H54 (cell line): ENCODE data around the gene SHMT2.

Experiments
- DNase-seq: peaks from one replicate; pipeline ENCODE4 v3.0.0; 2011; ENCODE audit warnings: low spot score, mixed read lengths; ENCODE audit not compliant: insufficient read length
- FAIRE-seq: peaks from 3 replicates; lab custom pipeline; 2011; peaks lifted over from hg19 to GRCh38; lab: Jason Lieb, UNC
- POLR2A ChIP-seq: IDR thresholded peaks from 2 replicates; pipeline ENCODE4 v1.6.1; 2011; ENCODE audit warnings: low read depth, mild to moderate bottlenecking, low read length

SHMT2 gene

DNA sequence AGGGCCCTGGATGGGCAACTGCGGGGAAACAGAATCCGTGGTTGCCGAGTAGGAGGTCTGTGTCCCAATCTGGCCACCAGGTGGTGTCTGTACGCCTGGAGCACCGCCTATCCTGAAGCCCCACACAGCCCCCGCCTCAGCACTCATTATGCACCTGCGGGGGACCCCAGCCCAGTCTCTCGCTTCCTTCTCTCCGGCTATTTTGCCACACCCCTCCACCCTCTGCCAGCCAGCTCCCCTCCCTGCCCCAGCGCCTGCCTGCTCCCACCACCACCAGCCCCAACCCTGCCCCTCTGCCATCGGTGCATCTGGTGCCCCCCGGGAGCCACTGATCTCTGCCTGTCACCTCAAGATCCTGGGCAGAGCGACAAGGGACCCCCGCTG is 15.1 kb upstream of the SHMT2 start:
- TF ChIP-seq POLR2A: no peak
- FAIRE-seq (no peak), DNase-seq (peak; percentile 77)

DNA sequence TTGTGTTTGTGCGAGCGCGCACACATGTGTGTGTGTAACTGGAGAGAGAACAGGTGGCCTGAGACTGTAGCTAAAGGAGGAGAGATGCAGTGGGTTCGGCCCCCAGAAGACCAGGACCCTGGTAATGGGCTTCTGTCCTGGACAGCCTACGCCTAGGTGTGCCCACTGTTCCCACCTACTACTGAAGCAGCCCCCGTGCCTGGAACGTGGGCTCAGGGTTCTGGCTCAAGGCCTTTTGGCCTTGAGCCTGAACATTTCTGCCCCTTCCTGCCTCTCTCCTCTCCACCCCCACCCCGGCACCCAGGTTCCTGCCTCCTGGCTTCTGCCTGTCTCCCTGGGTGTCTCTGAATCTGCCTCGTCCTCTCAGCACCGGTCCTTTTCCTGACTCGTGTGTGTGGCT is 14.4 kb upstream of the SHMT2 start:
- FAIRE-seq: no peak
- no peak for DNase-seq
- no peak for TF ChIP-seq POLR2A

DNA sequence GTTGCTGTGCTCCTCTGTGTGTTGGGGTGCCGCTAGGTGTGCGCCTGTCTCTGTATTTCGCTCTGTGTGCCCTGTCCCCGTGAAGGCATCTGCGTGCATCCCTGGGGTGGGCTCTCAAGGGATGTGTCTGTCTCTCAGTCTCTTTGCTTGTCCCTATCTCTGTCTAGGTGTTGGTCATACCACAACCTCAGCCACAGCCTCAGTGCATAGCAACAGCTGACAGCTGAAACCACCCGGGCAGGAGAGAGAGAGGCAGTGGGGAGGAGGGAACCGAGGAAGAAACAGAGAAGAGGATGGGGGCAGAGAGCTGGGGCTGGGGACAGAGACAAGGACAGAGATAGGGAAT is 13.9 kb upstream of the SHMT2 start:
- no peak for TF ChIP-seq POLR2A
- FAIRE-seq (no peak), DNase-seq (peak; percentile 68)

DNA sequence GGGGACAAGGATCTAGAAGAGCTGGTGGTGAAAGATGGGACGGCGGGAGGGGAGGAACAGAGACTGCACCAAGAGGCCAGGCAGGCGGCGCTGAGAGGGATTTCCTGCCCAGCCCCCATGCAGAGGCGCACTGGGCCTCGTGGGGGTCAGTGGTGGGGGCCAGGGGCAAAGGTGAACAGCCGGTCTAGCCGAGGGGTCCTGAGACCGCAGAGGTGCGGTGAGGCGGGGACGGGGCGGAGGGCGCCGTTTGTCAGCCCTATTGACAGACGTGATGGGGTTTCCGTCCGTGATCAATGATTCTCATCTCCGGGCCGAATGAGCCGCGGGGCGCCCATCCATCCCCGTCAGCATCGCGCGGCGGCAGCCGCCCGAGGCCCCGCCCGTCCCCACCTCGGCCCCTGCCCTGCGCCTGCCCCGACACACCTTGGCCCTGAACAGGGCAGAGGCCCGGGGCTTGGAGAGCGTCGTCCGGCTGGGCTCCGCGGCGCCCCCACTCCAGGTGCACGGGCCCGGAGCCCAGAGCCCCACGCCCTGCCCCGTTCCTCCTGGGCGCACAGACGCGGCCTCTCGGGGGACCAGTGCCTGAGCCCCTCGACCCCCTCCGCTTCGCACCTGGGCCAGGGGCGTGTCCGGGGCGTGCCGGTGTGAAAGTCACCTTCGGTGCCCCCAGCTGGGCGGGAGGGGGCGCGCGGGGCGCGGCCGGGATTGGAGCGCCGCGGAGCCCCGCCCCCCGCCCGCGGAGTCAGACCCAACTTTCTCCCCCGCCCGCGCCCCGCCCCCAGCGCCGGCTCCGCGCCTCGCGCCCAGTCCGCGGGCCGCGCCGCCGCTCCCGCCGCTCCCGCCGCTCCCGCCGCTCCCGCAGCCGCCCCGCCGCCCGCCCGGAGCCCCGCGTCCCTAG is 13.2 kb upstream of the SHMT2 start, which contains the start of gene NXPH4:
Gene NXPH4 (plus strand): TSS at position 781 of the 898 bp plus-strand sequence. CDS start 176 bp downstream, outside the sequence.
- TF ChIP-seq POLR2A: no peak
- FAIRE-seq (no peak), DNase-seq (peak; percentile 68)

DNA sequence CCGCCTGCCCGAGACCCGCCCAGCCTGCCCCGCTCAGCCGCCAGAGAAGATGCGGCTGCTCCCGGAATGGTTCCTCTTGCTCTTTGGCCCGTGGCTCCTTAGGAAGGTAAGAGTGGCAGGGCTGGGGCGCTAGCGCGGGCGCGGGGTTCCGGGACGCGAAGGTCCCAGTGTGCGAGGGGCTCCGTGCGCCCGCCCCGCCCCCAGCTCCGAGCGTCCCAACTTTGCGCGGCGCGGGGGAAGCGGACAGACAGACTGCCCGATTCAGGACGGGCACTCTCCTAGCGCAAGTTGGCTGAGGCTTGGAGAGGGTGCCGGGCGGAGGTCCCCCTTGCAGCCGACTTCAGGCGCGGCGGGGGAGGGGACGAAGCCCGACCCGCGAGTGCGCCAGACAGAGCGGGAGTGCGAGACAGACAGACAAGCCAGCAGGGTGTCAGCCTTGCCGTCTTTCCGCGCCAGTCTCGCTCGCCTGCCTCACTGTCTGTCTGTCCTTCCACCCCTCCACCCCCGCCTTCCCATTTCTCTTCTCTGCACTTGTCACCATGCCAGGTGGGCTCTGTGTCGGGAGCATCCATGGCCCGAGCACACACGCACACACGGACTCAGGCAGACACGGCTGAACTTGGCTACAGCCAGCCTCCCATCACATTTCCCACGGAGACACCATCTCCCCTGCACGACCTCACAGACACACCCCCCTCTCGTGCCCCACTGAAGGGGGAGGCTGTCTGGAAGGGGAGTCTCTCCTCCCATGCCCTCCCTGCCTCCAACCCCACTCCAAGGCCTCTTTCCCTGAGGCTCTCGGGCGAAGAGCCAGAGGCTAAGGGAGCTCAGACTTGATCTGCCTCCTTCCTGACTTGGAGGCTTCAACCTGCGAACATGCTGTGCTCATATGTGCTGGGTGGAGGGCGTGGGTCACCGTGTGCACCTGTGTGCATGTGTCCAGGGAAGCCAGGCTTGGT is 12.3 kb upstream of the SHMT2 start:
- no peak for TF ChIP-seq POLR2A
- DNase-seq: no peak
- FAIRE-seq: no peak

DNA sequence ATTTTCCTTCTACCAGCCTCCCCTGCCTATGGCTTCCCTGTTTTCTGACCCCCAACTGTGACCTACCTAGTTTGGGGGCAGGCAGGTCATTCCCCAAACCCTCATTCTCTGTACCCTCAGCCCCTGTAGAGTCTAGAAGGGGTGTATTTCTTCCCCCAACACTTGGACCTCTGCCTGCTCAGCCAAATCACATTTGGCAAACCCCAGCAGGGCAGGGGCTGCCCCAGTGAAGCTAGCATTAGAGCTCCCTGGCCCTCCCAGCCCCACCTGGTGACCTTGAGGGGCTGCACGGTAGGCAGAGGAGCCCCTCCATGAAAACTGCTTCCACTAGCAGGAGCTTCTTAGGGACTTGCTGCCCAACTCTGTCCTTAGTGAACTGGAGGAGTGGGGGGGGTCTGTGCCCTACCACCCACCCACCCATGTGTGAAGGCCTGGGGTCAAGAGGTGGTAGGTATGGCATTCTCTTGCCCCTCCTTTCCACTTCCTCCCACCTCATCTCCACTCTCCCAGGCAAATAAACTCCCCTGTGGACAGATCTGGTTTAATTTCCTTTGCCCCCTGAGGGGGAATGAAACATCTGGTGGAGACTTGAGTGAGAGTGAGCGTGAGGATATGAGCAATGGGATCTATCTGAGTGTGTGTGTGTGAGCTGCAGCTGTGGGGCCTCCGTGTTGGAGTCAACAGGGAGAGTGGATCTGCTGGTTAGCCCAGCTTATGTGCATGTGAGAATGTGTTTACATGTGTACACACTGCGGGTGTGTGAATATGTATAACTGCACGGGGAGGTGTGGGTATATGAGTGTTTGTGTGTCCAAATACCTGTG is 11.3 kb upstream of the SHMT2 start:
- FAIRE-seq (no peak), DNase-seq (no peak)
- no peak for TF ChIP-seq POLR2A

DNA sequence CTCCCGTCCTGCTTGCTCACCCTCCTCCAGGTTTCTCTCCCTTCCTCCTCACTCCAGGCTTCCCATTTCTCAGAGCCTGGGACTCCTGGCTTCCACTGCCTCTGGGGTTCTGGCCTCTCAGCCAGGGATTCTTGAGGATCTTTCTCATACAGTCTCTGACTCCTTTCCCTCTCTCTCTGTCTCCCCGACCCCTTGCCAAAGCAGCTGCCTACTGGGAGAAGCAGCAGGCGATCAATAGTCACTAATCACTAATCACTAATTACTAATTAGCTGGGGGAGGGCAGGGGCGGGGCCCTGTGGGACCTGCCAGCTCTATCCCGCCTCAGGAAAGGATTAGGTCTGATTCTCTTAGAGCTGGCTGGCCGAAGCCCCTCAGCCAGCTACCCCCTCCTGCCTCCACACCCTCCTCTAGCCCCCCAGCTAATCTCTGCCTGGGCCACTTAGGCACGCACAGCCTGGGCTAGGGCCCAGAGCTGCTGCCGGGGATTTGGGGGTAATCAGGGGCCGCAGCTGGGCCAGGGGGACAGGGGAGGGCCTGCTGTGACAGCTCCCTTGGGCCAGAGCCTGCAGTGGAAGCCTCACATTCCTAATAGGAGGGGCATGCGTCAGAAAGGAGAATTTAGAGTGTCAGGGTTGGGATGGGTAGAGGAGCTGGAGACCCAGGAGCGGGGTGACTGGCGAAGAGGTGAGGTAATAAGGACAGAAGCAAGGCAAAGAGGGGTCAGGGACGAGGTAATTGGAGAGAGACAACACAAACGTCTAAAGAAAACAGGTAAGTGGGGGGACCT is 10.1 kb upstream of the SHMT2 start:
- FAIRE-seq (no peak), DNase-seq (no peak)
- TF ChIP-seq POLR2A: no peak

DNA sequence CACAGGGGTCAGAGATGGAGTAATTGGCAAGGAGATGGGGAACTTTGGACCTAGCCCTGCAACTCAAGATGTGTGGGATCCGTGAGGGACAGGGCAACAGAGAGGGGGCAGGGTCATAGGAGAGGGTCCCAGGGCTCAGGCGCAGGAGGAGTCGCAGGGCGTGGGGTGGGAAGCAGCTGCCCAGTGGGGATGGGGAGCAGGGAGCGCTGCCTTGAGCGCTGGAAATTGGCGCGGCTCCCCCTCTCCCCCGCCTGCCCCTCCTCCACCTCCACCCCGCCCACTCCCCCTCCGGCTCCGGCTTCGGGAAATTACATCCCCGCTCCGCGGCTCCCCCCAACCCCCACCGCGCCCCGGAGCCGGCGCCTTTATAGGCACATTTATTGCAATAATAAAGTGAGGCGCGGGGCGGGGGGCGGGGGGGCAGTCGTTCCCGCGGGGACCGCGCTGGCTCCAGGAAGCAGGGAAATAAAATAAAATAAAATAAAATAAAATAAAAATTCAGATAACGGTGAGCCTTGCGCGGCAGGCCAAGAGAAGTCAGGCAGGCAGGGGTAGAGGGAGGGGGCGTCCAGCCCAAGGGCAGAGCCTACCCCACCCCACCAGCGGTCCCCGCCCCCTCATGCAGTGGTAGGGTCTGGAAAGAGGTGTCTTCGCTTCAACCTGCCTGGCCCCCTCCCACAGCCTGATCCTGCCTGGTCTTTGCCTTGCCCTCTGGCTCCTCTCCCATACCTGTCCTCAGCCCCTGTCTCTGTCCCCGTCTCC is 9.3 kb upstream of the SHMT2 start:
- FAIRE-seq: no peak
- no peak for TF ChIP-seq POLR2A
- no peak for DNase-seq

DNA sequence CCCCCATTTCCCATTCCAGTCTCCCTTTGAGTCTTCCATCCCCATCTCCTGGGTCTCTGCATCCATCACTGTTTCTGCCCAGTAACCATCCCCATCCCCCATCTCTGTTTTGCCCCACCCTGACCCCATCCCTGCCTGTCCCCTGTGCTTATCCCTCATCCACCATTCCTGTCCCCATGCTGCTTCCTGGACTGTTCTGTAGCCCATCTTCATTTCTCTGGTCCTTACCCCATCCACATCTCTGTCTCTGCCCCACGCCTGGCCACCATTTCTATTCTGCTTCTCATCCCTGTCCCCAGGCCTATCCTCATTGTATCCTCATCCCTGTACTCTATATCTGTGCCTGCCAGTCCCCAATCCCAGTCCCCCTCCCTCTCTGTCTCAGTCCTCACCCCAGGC is 8.7 kb upstream of the SHMT2 start:
- no peak for TF ChIP-seq POLR2A
- FAIRE-seq: no peak
- DNase-seq: no peak

DNA sequence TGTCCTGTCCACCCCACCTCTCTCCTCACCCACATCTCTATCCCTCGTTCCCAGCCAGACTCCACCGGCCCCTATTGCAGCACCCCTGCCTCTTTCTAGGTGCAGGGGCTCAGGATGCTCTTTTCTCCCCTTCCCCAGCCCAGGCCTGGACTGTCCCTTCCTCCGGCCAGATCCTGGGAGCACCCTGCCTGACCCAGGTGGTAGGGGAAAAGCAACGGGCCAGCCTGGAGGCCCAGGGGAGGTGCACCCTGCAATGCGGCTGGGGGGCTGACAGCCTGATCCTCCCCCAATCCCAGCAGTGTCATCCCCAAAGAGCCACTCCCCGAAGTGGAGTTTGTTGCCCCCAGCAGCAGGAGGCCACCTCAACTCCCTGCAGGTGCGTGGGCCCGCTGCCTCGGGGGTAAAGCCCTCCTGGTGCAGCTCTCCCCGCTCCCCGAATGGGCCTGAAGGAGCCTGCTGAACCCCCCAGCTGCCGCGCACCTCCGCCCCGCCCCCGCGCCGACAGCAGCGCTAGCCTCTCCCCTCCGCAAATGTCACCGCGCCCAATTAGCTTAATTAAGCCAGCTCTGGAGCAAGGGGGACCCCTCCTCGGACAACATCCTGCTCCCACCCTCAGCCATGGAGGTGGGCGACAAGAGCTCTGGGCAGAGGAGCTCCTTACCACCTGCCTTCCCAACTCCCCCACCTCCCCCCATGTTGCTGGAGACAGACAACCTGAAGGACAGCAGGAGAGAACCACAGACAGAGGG is 8.2 kb upstream of the SHMT2 start:
- no peak for TF ChIP-seq POLR2A
- FAIRE-seq (no peak), DNase-seq (no peak)
